Activated CD4-positive, alpha-beta T cell treated with anti-CD3 and anti-CD28 coated beads for 36 hours (primary cell): ENCODE results near the gene CRABP1. TPM values are rescaled to one million over a fixed set of nuclear protein-coding genes. Genes with fewer than 3 reads are reported as not detected.

Source experiments
- ATAC-seq: fragments of 200-7000 bp; cut with Tn5 transposase; one replicate; pipeline ENCODE4 v1.10.0; 2021; ENCODE audit warnings: mild to moderate bottlenecking, moderate library complexity
- CTCF ChIA-PET: fragments of 350-600 bp; sonication (Branson Sonifier 250); formaldehyde crosslinking; loops from one replicate; lab custom pipeline; 2021; ENCODE audit warnings: antibody characterized with exemption; lab: Charles Lee
- POLR2A ChIA-PET: fragments of 350-600 bp; sonication (Branson Sonifier 250); formaldehyde crosslinking; loops from one replicate; lab custom pipeline; 2021; ENCODE audit warnings: antibody characterized with exemption, inconsistent platforms; lab: Charles Lee
- DNase-seq: peaks from one replicate; pipeline ENCODE4 v3.0.0-alpha.2; 2020
- H3K27ac Mint-ChIP-seq: one replicate; pipeline ENCODE4 v1.8.0; 2021; ENCODE audit warnings: mixed read lengths
- H3K27me3 Mint-ChIP-seq: one replicate; pipeline ENCODE4 v1.8.0; 2021; ENCODE audit warnings: mixed read lengths
- H3K36me3 Mint-ChIP-seq: one replicate; pipeline ENCODE4 v1.8.0; 2021; ENCODE audit warnings: low read depth, mixed read lengths
- H3K4me1 Mint-ChIP-seq: one replicate; pipeline ENCODE4 v1.8.0; 2021; ENCODE audit warnings: mixed read lengths
- H3K4me3 Mint-ChIP-seq: one replicate; pipeline ENCODE4 v1.8.0; 2021; ENCODE audit warnings: mild to moderate bottlenecking, moderate library complexity, mixed read lengths
- H3K9me3 Mint-ChIP-seq: one replicate; pipeline ENCODE4 v1.8.0; 2021; ENCODE audit warnings: low read depth, mixed read lengths
- intact Hi-C, 2 experiments: fragments of 100-400 bp; cut with DNase I in 1 of 2; cut with micrococcal nuclease in 1 of 2; formaldehyde crosslinking; loops; one replicate each; pipeline versions ENCODE4 v1.14.2 to v1.15.1; 2022 to 2024; cut with DNase I, micrococcal nuclease
- total RNA-seq, 2 experiments: library from RNA; stranded (reverse); gene quantifications; one replicate each; pipeline ENCODE4 v1.2.3, GENCODE V29; 2021

The CRABP1 gene
- total RNA-seq, 2 experiments from 2014 or later, result 0.90 to 0.96 TPM

DNA sequence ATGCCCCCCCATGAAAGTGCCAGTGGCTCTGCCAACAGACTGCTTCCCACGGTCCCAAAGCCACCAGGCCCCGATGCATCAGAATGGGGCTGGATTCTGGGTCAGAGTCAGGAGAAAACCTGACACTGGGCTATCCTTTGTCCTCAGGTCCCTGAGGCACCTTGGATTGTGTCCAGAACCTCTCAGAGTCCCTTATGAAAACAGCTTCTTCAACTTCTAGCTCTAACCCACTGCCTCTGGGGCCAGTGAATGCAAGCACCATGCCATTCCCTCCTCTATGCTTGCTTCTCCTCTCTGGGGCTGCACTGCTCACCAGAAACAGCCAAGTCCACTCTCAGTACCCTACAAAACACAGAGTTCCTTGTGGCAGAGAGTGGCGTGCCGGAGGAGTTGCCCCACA, 9.9 kb downstream of the CRABP1 start:
- Mint-ChIP-seq H3K36me3 (no peaks in the 10 kb centered on the region), H3K27me3 (peaks cover 10% of the 10 kb centered on the region), H3K4me1 (peaks cover 2% of the 10 kb centered on the region), H3K27ac (no peak overlapping the region), H3K4me3 (no peak overlapping the region), H3K9me3 (no peaks in the 10 kb centered on the region)
- ATAC-seq, result no peak
- ChIA-PET CTCF (interaction anchor here (0.9 kb wide), 1 partner anchor 33 kb away, joined by 3 read pairs; no protein-coding TSS in a partner anchor), POLR2A (no interaction called here)
- DNase-seq, result no peak
- intact Hi-C loops, result no loop called here

DNA sequence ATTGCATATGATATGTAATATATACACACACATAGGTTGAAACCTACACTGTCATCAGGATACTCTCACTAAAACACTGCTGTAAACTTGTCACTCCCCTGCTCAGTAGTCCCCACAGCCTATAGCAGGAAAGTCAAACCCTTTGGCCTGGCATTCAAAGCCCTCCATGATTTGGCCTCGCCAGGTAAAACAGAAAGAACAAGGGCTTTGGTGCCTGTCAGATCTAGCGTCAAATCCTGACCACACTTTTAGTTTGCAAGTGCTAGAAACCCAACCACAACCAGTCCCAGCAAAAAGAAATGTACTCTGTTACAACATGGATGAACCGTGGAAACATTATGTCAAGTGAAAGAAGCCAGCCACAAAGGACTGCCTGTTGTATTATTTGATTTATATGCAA, 11.4 kb downstream of the CRABP1 start:
- CTCF ChIA-PET, result no interaction called here
- Mint-ChIP-seq H3K9me3 (no peaks in the 10 kb centered on the region), H3K36me3 (no peaks in the 10 kb centered on the region), H3K4me3 (no peak overlapping the region), H3K27me3 (peaks cover 10% of the 10 kb centered on the region), H3K27ac (no peak overlapping the region), H3K4me1 (peaks cover 2% of the 10 kb centered on the region)
- DNase-seq (no peak), ATAC-seq (peak; percentile 30)
- POLR2A ChIA-PET, result no interaction called here
- intact Hi-C loops, result no loop called here

DNA sequence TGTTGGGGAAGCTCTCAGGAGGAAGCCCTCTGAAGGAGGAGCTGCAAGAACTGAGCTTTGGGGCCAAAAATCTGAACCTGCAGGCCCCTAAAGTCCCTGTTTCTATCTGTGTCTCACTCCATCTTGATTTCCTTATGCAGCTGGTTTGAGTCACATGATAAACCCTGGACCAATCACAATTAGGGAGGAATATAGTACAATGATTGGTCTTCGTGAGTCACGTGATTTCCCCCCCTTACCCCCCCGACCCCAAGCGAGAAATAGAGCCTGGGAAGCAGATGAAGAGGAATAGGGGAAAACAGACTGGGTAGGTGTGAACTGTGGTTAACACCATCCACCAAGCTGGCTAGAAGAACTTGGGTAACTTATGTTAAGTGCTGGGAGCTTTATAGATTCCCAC, 12.9 kb downstream of the CRABP1 start:
- DNase-seq (no peak), ATAC-seq (peak; percentile 60)
- Mint-ChIP-seq H3K27ac (no peak overlapping the region), H3K4me3 (no peak overlapping the region), H3K9me3 (no peaks in the 10 kb centered on the region), H3K4me1 (peaks cover 2% of the 10 kb centered on the region), H3K27me3 (peaks cover 11% of the 10 kb centered on the region), H3K36me3 (no peaks in the 10 kb centered on the region)
- intact Hi-C loops, result no loop called here
- CTCF ChIA-PET, result interaction anchor here (0.7 to 1.1 kb wide), 2 partner anchors 65 to 215 kb away, joined by 3 read pairs; no protein-coding TSS in a partner anchor
- POLR2A ChIA-PET, result no interaction called here

DNA sequence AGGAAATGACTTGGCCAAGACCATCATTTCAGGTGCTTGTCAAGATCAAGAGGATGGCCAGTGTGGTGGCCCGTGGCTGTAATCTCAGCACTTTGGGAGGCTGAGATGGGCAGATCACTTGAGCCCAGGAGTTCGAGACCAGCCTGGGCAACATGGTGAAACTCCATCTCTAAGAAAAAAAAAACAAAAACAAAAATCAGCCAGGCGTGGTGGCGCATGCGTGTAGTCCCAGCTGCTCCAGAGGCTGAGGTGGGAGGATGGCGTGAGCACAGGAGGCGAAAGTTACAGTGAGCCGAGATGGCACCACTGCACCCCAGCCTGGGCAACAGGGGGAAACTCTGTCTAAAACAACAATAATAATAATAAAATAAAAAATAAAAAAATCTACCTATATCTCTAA, 15.0 kb downstream of the CRABP1 start:
- POLR2A ChIA-PET, result no interaction called here
- intact Hi-C loops, result no loop called here
- peaks cover 2% of the 10 kb centered on the region for H3K4me1 Mint-ChIP-seq
- DNase-seq, result no peak
- CTCF ChIA-PET, result interaction anchor here (1.1 kb wide), 1 partner anchor 8 kb away, joined by 3 read pairs; no protein-coding TSS in a partner anchor
- H3K36me3 Mint-ChIP-seq, result no peaks in the 10 kb centered on the region
- H3K27me3 Mint-ChIP-seq, result peaks cover 13% of the 10 kb centered on the region
- ATAC-seq, result no peak
- no peak overlapping the region for H3K4me3 Mint-ChIP-seq
- H3K27ac Mint-ChIP-seq, result no peak overlapping the region
- H3K9me3 Mint-ChIP-seq, result no peaks in the 10 kb centered on the region

DNA sequence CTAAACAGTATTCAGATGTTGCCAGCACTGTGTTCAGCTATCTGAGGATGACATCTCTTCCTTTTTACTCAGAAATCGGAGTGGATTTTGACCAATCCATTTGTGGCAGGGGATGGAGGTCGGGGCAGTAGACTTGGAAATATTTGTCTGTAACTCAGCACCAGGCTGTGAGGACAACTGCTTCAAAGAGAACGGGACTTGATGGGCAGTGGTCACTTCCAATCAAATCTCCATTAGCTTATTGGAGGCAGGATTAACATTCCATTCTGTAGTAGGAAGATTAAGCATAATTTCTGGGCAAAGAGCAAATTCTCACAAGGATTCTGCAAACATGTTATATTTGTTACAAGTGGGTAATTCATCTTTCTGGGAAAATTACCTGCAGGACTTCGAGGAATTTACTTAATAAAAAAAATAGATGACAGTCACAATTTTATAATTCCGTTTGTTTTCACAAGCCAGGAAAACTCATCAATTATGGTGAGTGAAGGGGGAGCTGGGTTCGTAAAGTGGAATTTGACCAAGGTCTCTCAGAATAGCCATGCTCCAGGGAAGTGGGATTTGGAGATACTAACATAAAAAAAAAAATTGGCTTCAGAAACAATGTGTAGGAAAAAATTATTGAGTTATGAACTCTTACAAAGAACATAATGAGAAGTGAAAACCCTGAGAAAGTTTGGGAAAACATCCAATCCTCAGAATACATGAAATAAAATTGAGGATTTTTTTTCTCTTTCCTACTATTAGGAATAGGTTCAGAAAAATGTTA, 18.1 kb downstream of the CRABP1 start:
- no peaks in the 10 kb centered on the region for H3K9me3 Mint-ChIP-seq
- peaks cover 13% of the 10 kb centered on the region for H3K27me3 Mint-ChIP-seq
- H3K36me3 Mint-ChIP-seq, result no peaks in the 10 kb centered on the region
- H3K4me3 Mint-ChIP-seq, result no peak overlapping the region
- H3K27ac Mint-ChIP-seq, result no peak overlapping the region
- POLR2A ChIA-PET, result no interaction called here
- no peak for DNase-seq
- CTCF ChIA-PET, result interaction anchor here (2.0 kb wide), 1 partner anchor 64 kb away, joined by 4 read pairs; no protein-coding TSS in a partner anchor
- intact Hi-C loops, result no loop called here
- H3K4me1 Mint-ChIP-seq, result no peaks in the 10 kb centered on the region
- no peak for ATAC-seq

DNA sequence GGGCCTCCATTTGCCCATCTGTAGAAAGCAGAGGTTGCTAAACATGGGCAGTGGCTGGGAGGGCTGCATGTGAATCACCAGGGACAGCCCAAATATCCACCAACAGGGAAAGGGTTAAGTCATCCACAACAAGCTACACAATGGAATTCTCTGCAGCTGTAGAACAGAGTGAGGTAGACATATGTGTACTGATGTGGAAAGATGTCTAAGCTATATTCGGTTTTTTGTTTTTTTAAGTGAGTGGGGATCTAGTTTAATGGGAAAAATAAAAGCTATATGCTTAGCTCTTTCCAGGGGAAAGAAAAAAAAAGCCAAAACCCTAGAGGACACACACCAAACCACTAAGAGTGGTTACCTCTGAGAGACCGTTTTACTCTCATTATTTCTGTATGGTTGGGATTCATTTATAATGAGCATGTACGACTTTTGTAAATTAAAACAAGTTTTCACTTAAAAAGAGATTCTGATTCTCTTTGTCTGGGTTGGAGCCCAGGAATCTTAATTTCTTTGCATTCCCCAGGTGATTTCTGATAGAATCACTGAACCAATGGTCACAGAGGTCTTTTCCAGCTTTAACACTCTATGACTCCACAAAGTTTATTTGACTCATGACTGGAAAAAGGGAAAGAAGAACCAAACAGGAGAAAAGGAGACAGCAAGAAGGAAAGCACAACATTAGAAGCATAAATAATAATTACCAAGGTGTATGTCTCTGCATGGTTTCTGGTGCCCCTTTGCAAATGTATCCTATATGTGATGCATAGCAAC, 19.1 kb downstream of the CRABP1 start:
- no peaks in the 10 kb centered on the region for H3K36me3 Mint-ChIP-seq
- DNase-seq (no peak), ATAC-seq (no peak)
- H3K27ac Mint-ChIP-seq, result no peak overlapping the region
- H3K4me3 Mint-ChIP-seq, result no peak overlapping the region
- ChIA-PET CTCF (interaction anchor here (0.9 to 2.0 kb wide), 2 partner anchors 64 to 94 kb away, joined by 3 to 4 read pairs; no protein-coding TSS in a partner anchor), POLR2A (no interaction called here)
- no peaks in the 10 kb centered on the region for H3K9me3 Mint-ChIP-seq
- intact Hi-C loops, result no loop called here
- peaks cover 13% of the 10 kb centered on the region for H3K27me3 Mint-ChIP-seq
- H3K4me1 Mint-ChIP-seq, result no peaks in the 10 kb centered on the region

DNA sequence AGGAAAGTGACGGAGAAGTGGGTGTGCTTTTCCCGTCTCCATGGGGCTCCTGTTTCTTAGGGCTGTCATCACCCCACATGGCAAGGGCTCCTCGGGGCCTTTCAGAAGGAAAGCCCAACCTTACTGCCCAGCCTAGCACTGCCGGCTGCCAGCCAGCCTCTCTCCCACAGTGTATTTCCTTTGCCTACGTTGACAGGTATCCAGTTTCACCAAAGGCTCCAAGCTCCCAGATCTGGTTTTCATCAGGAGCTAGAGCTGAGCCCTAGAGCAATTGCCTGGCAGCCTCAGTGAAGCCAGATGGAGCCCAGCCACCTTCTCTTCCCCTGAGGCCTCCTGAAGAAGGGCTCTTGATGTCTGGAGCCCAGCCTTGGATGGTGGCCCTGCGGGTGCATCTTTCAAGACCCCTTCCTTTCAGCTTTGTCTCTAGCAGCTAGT, 20.2 kb downstream of the CRABP1 start:
- Mint-ChIP-seq H3K9me3 (no peaks in the 10 kb centered on the region), H3K4me3 (no peak overlapping the region), H3K27me3 (peaks cover 8% of the 10 kb centered on the region), H3K4me1 (no peaks in the 10 kb centered on the region), H3K36me3 (no peaks in the 10 kb centered on the region), H3K27ac (no peak overlapping the region)
- ChIA-PET POLR2A (no interaction called here), CTCF (interaction anchor here (0.7 kb wide), 1 partner anchor 165 kb away, joined by 3 read pairs; no protein-coding TSS in a partner anchor)
- intact Hi-C loops, result no loop called here
- no peak for DNase-seq
- ATAC-seq, result no peak

DNA sequence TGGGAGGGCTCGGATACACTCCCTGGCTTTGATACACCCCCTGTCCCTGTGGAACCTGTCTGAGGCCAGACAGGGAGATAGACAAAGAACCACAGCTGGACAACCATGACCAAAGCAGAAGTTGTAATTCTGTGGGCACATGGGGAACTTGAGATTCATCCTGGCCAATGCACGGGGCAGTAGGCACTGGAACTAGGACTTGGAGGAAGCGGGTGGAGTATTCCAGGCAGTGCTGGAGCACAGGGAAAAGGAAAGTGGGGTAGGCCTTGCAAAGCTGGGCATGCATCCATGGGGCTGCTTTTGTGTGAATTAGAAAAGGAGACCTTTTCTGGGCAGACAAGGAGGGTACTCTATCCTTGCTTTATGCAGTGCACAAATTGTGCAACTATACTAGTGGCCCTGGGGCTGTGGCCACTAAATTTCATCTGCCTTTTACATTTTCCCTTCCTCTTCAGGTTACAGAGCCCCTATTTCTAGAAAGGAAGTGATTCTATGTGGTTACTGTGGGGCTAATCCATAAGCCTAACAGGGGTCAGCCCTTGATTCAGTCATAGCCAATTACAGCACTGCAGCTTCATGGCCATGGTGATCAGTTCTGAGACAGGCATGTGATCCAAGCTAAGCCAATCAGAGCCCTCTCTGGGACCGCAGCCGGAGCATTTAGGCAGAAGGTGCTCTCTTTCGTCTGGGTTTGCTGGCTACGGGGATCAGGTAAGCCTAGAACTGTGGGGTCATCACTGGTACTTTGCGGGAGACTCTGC, 21.0 kb downstream of the CRABP1 start:
- Mint-ChIP-seq H3K27ac (no peak overlapping the region), H3K9me3 (no peaks in the 10 kb centered on the region), H3K4me3 (no peak overlapping the region), H3K4me1 (no peaks in the 10 kb centered on the region), H3K36me3 (no peaks in the 10 kb centered on the region), H3K27me3 (peaks cover 8% of the 10 kb centered on the region)
- ChIA-PET POLR2A (no interaction called here), CTCF (no interaction called here)
- intact Hi-C loops, result no loop called here
- ATAC-seq, result no peak
- no peak for DNase-seq

DNA sequence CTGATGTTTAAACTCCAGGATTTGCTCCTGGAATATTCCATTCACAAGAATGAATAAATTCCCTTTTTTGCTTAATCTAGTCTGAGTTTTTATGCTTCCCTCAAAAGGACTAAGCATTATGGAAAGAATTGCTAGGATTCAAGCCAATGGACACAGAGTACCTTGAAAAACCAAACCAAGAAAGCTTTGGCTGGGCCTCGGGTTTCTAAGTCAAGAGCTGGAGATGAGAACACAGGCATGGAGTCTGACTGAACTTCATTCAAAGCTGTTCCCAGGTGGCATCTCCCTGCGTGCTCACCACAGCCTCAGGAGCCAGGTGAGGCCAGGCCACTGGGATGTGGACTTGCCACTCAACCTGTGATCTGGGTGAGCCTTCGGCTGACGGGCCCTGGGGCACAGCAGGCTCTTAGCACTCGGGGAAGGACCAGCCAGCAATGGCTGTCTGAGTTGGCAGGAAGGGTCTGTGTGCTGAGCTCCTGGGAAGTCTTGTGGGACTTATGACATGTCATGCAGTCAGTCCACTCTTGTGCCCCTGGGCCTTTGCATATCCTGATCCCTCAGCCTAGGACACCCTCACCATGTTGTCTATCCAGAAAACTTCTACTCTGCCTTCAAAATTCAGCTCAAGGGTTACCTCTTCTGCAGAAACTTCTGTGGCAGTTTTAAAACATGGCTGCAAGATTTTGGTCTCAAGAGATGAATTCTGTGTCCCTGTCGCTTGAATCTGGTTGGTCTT, 21.8 kb downstream of the CRABP1 start:
- peaks cover 8% of the 10 kb centered on the region for H3K27me3 Mint-ChIP-seq
- ATAC-seq, result no peak
- H3K9me3 Mint-ChIP-seq, result no peaks in the 10 kb centered on the region
- no peak for DNase-seq
- H3K36me3 Mint-ChIP-seq, result no peaks in the 10 kb centered on the region
- no peaks in the 10 kb centered on the region for H3K4me1 Mint-ChIP-seq
- no peak overlapping the region for H3K27ac Mint-ChIP-seq
- H3K4me3 Mint-ChIP-seq, result no peak overlapping the region
- POLR2A ChIA-PET, result interaction anchor here (0.6 kb wide), 1 partner anchor 62 kb away, joined by 6 read pairs; the partner anchor contains the start of gene SKIC8
- intact Hi-C loops, result no loop called here
- CTCF ChIA-PET, result interaction anchor here (0.6 kb wide), 1 partner anchor 753 kb away, joined by 3 read pairs; no protein-coding TSS in a partner anchor

DNA sequence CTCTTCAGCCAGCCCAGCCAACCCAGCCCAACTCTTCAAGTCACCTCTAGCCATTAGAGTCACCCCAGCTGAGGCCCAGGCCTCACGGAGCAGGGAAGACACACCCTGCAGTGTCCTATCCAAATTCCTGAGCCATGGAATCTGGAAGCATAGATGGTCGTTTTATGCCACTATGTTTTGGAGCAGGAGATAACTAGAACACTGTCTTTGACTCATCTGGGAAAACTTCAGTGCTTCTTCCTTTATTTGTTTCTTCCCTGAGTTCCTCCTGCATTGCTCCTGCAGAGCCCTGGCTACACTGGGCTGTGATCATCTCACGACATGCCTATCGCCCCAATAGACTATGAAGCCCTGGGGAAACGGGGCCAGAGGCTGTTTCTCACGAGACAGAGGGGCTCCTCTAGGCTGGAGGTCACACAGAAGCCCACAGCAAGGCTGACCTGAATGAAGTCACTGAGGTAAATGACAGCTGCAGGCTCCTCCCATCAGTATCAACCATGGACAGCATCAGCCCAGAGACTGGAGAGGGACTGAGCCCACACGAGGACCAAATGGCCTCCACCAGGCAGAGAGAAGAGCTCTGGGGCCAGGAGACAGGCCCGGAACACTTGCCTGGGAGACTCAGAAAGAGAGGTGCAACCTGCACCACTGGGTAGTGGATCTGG, 22.7 kb downstream of the CRABP1 start:
- no peak for ATAC-seq
- Mint-ChIP-seq H3K27ac (no peak overlapping the region), H3K27me3 (peaks cover 10% of the 10 kb centered on the region), H3K36me3 (no peaks in the 10 kb centered on the region), H3K4me1 (no peaks in the 10 kb centered on the region), H3K4me3 (no peak overlapping the region), H3K9me3 (no peaks in the 10 kb centered on the region)
- intact Hi-C loops, result no loop called here
- no peak for DNase-seq
- POLR2A ChIA-PET, result interaction anchor here (0.6 kb wide), 1 partner anchor 63 kb away, joined by 6 read pairs; the partner anchor contains the start of gene SKIC8
- CTCF ChIA-PET, result interaction anchor here (0.6 to 1.0 kb wide), 4 partner anchors 13 to 753 kb away, joined by 3 read pairs; partner anchors contain the start of gene CRABP1
